ACHN (cell line): ENCODE measurements around the gene GYS1.

ENCODE experiments used
- DNase-seq: peaks from one replicate; pipeline ENCODE4 v3.0.0-alpha.2; 2015
- in situ Hi-C: cut with HindIII; loops from 2 replicates; pipeline ENCODE4 v1.10.0; 2017; ENCODE audit warnings: low sequenced_read_pairs, low pct_ligation_motif_present, low pct_unique_long_range_greater_than_20kb

GYS1 gene

GRCh38 chr19:48968179-48968661 is 24.9 kb downstream of the GYS1 start:
- no peak for DNase-seq
- in situ Hi-C loops = no loop called here

GRCh38 chr19:48967346-48968178 is 25.5 kb downstream of the GYS1 start:
- in situ Hi-C loops = no loop called here
- DNase-seq = peak; percentile 32

- DNase-seq = no peak
- in situ Hi-C loops = no loop called here
Measured at GRCh38 chr19:48966541-48967345, 26.4 kb downstream of the GYS1 start.

- DNase-seq = peak; percentile 63
- in situ Hi-C loops = no loop called here
Measured at GRCh38 chr19:48965806-48966540, 27.1 kb downstream of the GYS1 start.

- in situ Hi-C loops = no loop called here
- DNase-seq = peak; percentile 92
Measured at GRCh38 chr19:48965040-48965805, 27.9 kb downstream of the GYS1 start, which contains the start of gene FTL. FTL (plus strand) TSS chr19:48965309; CDS start chr19:48965508, 199 bp downstream.

- in situ Hi-C loops = no loop called here
- peak; percentile 34 for DNase-seq
Measured at GRCh38 chr19:48964205-48965039, 28.7 kb downstream of the GYS1 start.

GRCh38 chr19:48963371-48964204 is 29.5 kb downstream of the GYS1 start:
- peak; percentile 64 for DNase-seq
- in situ Hi-C loops = no loop called here

- no peak for DNase-seq
- in situ Hi-C loops = no loop called here
Measured at GRCh38 chr19:48962849-48963165, 30.3 kb downstream of the GYS1 start.

GRCh38 chr19:48962029-48962848 is 30.9 kb downstream of the GYS1 start:
- in situ Hi-C loops = no loop called here
- peak; percentile 55 for DNase-seq

- in situ Hi-C loops = no loop called here
- DNase-seq = no peak
Measured at GRCh38 chr19:48961673-48962028, 31.5 kb downstream of the GYS1 start.

- DNase-seq = no peak
- in situ Hi-C loops = no loop called here
Measured at GRCh38 chr19:48961051-48961649, 32.0 kb downstream of the GYS1 start.

- no peak for DNase-seq
- in situ Hi-C loops = no loop called here
Measured at GRCh38 chr19:48959341-48960239, 33.5 kb downstream of the GYS1 start.

GRCh38 chr19:48958006-48958405 is 35.1 kb downstream of the GYS1 start:
- in situ Hi-C loops = no loop called here

GRCh38 chr19:48955308-48955958 is 37.7 kb downstream of the GYS1 start:
- no peak for DNase-seq
- in situ Hi-C loops = no loop called here

More at GRCh38 chr19:48958006-48958405, 35.1 kb downstream of the GYS1 start:
- DNase-seq = no peak
